Stimulated activated CD8-positive, alpha-beta memory T cell treated with anti-CD3 and anti-CD28 coated beads, Interleukin-15, amount 100 ng/mL, for 1 hour (primary cell): ENCODE data around the gene VWA3B.
"Not testable (repeated sequence)": the region's sequence is repeated elsewhere in the genome, so short reads cannot be mapped to it uniquely, and the experiment has no call there.

Experiments used
- DNase-seq: peaks from one replicate; pipeline ENCODE4 v3.0.0-alpha.2; 2020; ENCODE audit warnings: low read depth

VWA3B gene

DNA sequence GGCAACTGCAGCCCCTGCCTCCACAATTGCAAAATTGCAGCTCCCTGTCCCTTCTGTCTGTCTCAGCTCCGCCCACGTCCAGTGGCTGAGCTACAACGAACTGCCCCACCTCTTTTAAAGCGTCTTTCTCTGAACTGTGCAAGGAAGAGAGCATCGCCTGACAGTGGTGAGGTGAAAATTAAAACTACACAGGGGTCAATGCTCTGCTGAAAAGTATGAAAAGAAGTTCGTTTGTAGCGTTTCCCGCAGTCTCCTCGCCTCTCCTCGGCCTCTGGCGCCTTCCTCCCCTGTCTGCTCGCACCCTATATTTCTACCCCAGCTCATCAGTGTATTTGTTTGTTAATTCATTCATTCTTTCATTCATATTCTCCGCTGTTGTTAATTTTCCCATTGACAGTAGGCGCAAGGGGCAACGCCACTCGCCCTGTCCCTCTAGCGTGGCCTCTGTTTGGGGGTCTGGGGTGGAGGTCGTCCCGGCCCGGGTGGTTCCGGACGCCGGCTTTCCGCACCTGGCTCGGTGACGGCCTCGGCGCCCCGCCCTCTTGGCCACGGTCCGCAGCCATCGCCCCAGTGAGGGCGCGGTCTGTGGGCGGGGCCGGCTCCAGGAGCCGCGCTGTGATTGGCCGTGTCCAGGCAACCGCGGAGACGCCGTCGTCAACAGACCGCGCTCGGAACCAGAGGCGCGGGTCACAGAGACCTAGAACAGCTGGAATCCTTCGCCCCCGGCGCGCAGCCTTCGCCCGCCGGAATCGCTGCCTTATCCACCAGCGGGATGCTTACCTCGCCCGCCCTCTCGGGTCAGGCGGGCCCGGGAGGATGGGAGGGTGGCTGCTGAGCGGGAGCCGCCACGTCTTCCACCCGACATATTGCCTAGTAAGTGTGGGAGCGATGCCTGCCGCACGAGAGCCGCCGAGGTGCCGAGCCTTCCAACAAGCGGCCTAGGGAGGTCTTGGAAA lies at the start of gene VWA3B:
Gene VWA3B (plus strand): TSS at position 677 of the 956 bp plus-strand sequence. CDS start 5,926 bp downstream, outside the sequence.
- DNase-seq: no peak

DNA sequence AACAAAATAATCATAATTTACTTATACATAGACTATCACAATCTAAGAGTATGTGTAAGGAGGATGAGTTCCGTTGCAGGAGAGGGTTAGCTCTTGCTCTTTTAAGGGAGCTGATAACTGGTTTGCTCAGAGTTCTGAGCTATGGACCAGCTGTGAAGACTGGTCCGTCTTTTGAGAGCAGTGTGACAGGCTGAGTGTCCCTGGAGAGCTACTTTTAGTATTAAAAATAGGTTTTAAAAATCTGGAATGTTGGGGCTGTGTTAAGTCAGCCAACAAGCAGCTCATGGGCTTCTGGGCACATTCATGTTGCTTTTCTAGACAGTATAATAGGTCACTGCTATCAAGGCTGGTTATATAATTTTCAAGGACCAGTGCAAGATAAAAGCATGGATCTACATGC lies 49.8 kb upstream of the VWA3B start:
- DNase-seq: no peak

- DNase-seq: no peak
Measured at GRCh38 chr2:98037666-98038336, 49.2 kb upstream of the VWA3B start.

DNA sequence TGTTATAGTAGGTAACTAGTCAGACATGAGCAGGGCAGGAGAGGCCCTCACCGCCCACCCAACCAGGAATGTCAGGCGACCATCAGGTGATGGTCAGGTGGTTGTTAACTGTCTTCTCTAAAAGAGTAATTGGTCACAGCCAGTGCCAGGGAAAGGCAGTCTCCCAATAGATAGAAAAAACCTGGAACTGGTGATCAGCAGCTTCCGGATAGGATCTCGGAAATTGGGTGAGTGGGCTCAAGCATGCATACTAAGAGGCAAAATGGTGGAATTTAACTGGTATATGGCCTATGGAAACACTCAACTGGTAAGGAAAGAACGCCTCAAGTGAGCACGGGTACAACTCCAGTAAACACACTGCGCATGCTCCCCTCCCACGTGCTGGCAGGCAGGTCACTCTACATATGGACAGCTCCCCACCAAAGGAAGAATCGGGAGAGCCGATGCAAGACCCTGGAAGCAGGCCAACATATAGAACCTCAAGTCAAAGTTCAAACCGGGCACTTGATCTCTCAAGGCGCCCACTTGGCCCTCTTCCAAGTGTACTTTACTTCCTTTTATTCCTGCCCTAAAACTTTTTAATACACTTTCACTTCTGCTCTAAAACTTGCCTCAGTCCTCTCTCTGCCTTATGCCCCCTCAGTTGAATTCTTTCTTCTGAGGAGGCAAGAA lies 47.7 kb upstream of the VWA3B start:
- DNase-seq: no peak

- DNase-seq: no peak
Measured at GRCh38 chr2:98040331-98040939, 46.5 kb upstream of the VWA3B start.

GRCh38 chr2:98043101-98043500 lies 43.9 kb upstream of the VWA3B start:
- DNase-seq: no peak

- DNase-seq: not testable (repeated sequence)
Measured at GRCh38 chr2:98044730-98045129, 42.2 kb upstream of the VWA3B start.

GRCh38 chr2:98050070-98050469 lies 36.9 kb upstream of the VWA3B start:
- no peak for DNase-seq

DNA sequence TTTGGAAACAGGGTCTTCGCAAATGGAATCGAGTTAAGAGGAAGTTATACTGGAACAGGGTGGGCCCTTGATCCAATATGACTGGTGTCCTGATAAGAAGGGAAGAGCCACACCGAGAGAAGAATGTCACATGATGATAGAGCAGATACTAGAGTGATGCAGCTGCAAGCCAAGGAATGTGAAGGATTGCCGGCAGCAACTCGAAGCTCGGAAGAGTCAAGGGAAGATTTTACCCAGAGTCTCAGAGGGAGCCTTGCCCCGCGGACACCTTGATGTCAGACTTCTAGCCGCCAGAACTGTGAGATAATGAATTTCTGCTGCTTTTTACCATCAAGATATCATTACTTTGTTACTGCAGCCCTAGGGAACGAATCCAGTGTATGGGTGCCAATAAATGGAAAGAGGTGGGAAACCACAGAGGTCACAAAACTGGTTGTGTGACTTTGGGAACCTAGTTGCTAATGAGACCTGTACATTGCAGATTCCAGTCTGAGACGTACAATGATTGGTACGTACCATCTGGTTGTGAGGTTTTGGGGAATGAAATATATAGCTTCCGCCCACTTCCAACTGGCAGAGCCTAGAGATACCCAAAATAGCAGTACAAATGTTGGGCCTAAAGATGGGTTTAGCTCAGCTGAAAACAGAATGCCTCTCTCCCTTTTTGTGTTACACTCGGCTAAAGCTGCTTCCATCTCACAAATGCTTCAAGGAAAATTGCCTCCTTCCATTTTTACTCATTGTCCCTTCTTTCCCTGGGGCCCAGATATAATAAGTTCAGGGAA lies 28.6 kb upstream of the VWA3B start:
- DNase-seq: no peak

GRCh38 chr2:98060277-98060676 lies 26.7 kb upstream of the VWA3B start:
- no peak for DNase-seq

DNA sequence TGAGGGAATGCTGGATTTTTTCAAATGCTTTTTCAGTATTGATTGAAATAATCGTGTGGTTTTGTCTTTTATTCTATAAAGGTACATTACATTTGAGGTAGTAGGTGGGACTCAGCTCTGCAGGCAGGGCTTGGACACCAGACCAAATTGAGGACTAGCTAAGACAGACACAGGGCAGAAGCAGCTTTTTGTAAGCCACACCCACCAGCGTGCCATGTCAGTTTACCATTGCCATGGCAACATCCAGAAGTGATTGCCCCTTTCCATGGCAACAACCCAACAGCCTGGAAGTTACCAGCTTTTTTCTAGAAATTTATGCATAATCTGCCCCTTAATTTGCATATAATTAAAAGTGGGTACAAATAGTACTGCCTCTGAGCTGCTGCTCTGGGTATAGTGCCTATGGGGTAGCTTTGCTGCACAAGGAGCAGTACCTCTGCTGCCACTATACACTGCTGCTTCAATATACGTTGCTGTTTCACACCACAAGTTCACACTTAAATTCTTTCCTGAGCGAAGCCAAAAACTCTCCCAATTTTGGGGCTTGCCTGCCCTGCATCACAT lies 23.6 kb upstream of the VWA3B start:
- DNase-seq: no peak

- no peak for DNase-seq
Measured at GRCh38 chr2:98065808-98066207, 21.2 kb upstream of the VWA3B start.

GRCh38 chr2:98067160-98067559 lies 19.8 kb upstream of the VWA3B start:
- DNase-seq: no peak

GRCh38 chr2:98070081-98070480 lies 16.9 kb upstream of the VWA3B start:
- no peak for DNase-seq

DNA sequence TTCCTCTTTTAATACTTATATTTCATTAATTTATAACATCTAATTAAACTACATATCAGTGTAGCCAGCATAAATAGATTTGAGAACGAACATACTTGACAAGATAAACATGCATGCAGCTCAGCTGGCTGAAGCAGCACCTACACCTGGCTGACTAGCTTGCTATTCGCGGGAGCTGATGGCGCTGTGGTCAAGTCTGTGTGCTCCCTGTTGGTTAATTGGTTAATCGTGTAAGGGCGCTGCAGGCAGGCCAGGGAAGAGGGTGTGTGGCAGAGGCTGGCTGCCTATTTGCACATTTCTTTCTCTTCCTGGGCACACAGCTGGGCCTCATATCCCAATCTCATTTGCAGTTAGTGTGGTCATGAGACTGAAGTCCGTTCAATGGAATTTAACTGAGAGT lies 14.5 kb upstream of the VWA3B start:
- no peak for DNase-seq

- DNase-seq: no peak
Measured at GRCh38 chr2:98078701-98079100, 8.3 kb upstream of the VWA3B start.

DNA sequence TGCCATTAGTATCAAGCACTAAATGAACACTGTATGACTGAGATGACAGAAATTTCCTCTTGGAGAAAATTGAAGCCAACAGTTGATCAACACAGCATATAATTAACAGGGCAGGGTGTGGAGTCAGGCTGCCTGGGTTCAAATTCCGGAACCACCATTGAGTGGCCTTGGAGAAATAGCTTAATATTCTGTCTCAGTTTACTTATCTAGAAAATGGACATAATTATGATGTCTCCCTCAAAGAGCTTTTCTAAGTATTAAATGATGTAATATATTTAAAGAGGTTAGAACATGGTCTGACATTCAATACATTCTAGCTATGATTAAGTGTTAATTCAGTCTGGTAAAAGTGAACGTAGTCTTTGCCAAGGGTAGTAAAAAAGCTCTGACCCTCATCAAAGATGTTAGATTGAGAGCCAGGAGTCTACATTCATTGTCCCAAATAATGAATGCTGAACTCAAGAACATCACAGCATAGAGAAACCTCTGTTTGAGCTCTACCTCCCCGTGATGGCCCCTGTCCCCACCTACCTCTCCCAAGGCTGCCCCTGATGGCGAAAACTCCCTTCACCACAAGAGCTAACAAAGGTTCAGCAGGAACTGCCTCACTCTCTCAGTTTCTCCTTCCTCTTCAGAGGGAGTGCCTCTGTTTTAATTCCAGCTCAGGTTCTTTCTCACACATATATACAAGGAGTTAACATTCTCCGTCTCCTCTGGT lies 2.7 kb upstream of the VWA3B start:
- no peak for DNase-seq

- no peak for DNase-seq
Measured at GRCh38 chr2:98084869-98085238, 2.1 kb upstream of the VWA3B start.

DNA sequence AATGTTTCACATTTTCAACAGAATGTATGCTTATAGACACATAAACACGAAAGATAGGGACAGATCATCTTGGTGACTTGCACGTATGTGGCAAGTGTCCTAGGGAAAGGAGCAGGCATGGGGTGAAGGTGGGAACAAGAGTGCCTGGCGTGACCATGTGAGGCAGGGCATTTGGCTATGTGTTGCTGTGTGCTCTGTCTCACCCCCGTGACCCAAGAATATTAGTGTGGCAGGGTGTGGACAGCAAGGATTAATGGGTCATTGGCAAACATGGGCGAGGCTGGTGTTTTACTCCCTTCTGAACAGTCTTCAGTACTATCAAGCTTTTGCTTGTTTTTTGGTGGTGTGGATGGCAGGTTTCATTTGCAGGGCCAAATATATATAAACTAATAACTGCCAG lies 1.3 kb upstream of the VWA3B start:
- no peak for DNase-seq

DNA sequence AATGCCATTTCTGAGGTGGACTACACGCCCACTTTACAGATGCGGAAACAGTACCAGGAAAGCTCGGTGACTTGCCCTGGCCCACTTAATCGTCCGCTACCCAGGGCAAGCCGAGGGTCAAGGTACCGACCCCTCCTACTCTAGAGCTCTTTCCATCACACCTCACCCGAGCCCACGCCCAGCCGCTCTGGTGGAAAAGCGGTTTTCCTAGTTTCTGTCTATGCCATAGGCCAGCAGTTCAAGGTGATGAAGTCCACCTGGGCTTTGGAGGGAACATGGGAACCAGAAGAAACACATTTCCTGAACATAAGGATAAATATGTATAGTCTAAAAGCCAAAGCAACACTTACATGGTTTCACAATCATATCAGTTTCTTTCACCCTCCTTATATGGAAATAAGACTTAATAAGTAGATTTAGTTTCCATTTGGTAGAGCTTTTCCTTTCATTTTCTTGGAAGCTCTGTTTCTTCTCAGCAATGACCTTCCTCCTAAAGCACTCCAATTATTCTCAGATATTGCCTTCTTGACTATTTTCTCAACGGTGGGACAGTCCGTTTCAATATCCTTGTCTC lies 567 bp downstream of the VWA3B start:
- no peak for DNase-seq
